Fibroblast of the conjunctiva (primary cell): ENCODE measurements around the gene YTHDC1.
"Not testable (repeated sequence)": the region's sequence is repeated elsewhere in the genome, so short reads cannot be mapped to it uniquely, and the experiment has no call there.

ENCODE experiments used
- DNase-seq: peaks from one replicate; pipeline ENCODE4 v3.0.0-alpha.2; 2010; ENCODE audit warnings: low read depth

Gene YTHDC1

GRCh38 chr4:68349649-68350360 is at the start of gene YTHDC1:
Gene YTHDC1, minus strand, starts transcription at chr4:68350090. Its CDS starts 337 bp downstream, at chr4:68349753.
- peak; percentile 85 for DNase-seq

DNA sequence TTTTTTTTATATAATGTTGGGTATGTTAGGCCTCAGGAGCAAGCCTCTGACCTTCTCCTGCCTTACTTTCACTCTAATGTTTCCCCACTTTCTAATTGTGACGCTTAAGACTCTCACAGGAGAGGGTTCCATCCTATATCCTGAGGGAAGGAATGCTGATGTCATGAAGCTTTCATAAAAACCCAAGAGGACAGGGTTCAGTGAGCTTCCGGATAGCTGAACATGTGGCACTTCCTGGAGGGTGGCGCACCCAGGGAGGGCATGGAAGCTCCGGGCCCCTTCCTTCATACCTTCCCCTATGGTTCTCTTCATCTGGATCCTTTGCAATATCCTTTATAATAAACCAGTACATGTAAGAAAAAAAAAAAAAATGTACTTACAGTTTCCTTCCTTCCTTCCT is 49.4 kb upstream of the YTHDC1 start:
- DNase-seq, result no peak

- no peak for DNase-seq
Observed at GRCh38 chr4:68396756-68397155, 46.9 kb upstream of the YTHDC1 start.

DNA sequence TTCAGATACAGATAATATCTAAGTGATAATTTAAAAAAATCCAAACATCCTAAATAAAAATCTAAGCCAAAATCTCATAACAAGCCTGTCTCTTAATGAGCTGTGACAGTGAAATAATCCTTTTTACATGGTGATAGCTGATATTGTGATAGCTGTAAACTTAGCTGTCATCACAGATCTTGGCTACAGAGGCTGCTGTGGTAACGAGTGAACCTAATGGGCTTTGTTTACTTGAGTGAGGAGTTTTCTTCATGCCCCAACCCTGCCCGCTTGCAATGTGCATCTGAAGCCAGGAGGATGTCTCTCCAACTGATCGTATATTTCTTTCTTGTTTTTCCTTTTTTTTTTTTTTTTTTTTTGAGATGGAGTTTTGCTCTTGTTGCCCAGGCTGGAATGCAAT is 41.5 kb upstream of the YTHDC1 start:
- no peak for DNase-seq

DNA sequence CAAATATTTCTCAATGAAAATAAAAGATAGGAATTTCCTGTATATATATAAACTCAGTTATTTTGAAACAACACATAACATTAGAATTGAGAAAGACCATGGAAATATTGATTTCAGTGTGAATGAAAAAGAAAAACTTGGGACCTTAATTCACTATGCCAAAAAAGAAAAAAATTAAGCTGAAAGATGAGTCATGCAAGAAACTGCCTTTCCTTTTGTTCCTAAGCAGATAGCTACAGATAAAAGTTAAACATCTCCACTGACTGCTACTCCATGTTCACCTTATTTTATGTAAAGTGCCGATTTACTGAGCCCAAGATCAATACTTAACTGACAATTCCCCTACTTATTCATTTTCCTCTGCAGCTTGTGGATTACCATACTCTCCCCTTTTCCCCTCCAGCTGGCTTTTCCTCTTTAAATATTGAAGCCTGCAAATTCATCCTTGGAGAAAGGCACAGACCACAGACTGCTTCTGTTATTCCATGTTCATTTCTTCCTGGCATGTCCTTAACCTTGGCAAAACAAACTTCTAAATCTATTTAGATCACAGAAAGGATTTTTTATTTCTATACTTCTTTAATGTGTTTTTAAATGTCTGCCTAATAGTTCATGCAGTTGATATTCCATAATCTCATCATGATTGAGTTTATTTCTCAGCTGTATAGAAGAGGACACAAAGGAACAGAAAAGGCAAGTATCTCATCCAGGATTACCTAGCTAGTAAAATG is 40.5 kb upstream of the YTHDC1 start:
- no peak for DNase-seq

- DNase-seq, result not testable (repeated sequence)
Observed at GRCh38 chr4:68389386-68389913, 39.6 kb upstream of the YTHDC1 start.

DNA sequence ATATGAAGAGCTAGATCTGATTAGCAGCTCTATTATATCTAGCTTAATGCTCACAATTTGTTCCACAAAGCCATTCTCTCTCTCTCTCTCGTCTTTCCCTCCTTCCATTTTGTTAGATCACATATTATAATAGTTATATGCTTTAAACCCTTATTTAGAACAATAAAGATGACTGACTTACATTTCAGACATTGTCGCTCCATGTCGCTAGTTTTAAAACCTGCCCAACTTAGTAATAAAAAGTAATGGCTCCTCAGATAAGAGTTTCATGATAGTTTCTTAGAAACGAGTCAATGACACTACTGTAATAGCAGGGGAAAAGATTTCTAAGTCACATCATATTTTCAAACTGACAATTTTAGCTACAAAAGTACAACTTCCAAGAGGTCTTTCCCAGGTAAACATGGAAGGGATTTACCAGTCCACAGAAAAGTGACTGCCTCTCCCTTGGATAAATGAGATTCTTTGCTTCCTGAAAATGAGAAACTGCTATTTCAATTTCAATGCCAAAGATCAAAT is 38.5 kb upstream of the YTHDC1 start:
- no peak for DNase-seq

- DNase-seq, result no peak
Observed at GRCh38 chr4:68385267-68385666, 35.4 kb upstream of the YTHDC1 start.

DNA sequence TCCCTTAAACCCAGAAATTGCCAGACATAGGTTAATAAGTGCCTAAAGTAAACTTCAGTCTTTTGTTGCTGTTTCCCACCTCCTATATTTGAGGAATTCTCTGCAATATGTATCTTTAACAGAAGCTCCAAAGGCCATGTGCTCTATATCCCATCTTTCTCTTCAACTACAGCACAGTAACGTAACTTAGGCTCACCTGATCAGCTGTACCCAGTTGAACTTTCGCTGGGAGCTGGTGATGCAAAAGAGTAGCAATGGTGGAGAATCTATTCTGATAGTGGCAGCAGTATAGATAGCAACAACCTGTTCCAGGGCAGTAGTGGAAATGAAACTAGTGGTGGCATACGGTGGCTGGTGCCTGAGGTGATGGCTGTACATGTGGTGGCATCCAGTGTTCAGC is 33.2 kb upstream of the YTHDC1 start:
- no peak for DNase-seq

DNA sequence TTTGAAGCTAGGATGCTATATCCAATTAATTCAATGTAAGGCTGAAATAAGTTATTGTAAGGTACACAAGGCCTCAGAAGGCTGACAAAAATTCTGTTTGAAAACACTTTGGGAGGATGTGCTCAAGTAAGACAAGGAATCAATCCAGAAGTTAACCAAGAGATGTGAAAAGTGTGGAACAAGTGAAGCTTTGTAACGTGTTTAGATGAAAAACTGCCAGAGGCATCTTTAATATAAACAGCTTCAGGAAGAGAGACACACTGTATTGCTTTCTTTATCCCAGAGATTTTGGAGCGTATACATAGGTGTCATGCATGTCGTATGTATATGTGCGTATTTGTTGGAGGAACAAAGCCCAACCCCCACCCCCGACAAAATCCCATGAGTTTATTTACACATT is 28.3 kb upstream of the YTHDC1 start:
- DNase-seq, result no peak

DNA sequence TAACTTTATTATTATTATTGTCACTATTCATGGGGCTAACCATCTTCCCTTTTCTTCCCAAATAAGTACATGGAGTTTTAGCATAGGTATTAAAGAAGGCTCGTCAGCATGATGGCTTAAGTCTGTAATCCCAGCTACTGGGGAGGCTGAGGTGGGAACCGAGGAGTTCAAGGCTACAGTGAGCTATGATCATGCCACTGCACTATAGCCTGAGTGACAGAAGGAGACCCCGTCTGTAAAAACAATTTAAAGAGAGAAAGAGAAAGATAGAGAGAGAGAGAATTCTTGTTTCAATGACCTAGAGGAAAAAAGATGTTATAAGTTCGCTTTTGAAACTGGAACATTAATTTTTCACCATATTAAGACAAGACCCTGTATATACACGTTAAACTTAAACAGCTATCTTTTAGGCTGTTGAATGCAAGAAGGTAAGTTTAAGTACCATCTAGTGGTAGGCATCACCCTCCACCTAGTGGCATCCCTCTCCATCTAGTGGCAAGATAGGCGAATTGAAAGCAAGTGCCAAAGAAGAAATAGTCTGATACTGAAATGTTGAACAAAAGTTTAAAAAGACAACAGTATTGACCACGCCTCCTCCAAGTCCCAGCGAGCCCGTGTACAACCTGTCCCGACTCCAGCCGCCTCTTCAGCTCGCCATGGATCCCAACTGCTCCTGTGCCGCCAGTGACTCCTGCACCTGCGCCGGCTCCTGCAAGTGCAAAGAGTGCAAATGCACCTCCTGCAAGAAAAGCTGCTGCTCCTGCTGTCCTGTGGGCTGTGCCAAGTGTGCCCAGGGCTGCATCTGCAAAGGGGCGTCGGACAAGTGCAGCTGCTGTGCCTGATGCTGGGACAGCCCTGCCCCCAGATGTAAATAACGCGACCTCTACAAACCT is 26.0 kb upstream of the YTHDC1 start:
- peak; percentile 47 for DNase-seq

DNA sequence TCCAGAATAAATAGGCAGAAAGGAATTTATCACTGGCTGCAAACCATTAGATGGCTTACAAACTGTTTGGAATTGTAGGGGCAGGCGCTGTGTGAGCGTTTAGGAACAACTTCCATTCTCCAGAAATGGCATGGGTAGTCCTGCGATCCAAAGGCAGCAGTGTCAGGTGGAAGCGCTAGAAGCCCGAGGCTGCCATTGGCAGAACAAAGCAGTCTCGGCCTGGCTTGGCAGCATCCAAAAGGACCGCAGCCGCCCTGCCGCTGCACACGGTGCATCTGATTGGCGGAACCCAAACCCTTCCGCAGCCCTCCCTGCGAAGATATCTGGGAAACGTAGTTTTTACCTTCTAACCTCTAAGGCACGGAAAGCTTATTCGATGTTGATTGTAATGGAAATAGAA is 23.6 kb upstream of the YTHDC1 start:
- DNase-seq, result peak; percentile 75

- no peak for DNase-seq
Observed at GRCh38 chr4:68372588-68372987, 22.7 kb upstream of the YTHDC1 start.

DNA sequence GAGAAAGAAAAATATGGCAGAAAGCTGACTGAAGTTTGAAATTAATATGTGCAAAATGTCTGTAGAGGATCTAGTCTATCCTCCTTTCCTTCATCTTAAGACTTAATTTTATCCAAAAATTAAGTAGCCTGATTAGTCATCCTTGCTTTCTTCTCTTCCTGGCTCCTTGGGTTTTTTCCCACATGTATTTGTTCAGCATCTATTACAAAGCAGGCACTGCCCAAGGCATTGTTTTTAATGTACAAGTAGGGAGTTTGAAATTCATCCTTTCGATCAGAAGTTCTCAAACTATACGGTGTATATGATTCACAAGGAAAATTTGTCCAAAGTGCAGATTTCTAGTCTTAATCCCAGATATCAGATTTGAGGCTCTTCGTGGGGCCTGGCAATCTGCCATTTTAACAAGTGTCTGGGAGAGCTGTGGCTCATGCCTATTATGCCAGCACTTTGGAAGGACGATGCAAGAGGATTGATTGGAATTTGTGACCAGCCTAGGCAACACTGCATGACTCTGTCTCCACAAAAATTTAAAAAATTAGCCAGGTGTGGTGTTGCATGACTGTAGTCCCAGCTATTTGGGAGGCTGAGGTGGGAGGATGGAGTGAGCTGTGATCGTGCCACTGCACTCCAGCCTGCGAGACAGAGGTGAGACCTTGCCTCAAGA is 19.4 kb upstream of the YTHDC1 start:
- DNase-seq, result no peak

DNA sequence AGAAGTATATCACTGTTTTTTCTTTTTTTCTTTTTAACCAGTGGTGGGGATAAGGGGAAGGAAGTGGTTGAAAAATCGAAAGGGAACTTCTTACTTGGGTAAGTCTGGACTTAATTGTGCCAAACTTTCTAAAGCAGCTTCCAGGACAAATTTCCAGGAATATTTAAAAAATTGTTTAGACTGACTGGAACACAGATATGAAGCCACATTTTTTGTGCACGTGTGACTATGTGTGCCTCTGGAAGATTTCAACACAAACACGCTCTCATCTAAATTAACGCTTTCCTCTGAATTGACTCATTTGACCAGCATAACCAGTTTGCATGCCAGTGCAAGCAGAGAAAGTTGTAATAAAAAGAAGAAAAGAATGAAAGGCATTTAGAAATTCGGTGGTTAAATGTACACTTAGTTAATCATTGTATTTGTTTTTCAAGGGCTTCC is 18.8 kb upstream of the YTHDC1 start:
- DNase-seq, result no peak

DNA sequence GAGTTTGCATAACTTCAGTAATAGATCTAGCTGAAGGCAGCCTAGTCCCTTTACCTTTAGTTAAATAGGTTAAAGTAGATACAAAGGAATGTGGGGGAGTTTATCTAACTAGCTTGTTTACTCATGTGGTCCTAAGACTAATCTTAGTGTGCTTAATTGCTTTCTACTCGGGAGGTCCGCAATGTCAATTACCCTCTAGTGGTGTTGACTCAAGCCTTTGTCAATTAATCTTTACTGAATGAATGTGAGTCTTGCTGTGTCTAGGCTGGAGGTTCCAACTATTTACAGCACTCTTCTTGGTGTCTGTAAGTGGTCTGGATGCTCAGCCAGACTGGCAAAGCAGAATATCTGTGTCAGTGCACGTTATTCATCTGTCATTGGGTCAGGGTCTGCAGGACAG is 17.9 kb upstream of the YTHDC1 start:
- no peak for DNase-seq

DNA sequence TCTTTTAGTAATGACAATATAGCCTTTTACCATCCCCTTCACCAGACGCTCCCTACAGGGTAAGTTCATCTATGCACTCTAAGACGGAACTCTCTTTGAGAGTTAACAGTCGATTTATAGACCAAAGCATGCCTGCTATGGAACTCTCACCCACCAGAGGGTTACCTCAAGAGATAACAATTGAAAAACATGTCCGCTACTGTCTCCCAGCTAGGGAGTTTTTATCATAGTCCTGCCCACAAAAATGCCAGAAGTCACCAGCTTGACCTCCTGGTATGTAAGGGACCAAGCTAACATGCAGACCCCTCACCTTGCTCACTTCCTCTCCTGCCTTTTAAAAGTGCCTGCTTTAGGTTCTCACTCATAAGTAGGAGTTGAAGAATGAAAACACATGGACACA is 16.7 kb upstream of the YTHDC1 start:
- no peak for DNase-seq

- no peak for DNase-seq
Observed at GRCh38 chr4:68365068-68365467, 15.2 kb upstream of the YTHDC1 start.

- no peak for DNase-seq
Observed at GRCh38 chr4:68361146-68361589, 11.3 kb upstream of the YTHDC1 start.

GRCh38 chr4:68360231-68360968 is 10.5 kb upstream of the YTHDC1 start:
- DNase-seq, result no peak

DNA sequence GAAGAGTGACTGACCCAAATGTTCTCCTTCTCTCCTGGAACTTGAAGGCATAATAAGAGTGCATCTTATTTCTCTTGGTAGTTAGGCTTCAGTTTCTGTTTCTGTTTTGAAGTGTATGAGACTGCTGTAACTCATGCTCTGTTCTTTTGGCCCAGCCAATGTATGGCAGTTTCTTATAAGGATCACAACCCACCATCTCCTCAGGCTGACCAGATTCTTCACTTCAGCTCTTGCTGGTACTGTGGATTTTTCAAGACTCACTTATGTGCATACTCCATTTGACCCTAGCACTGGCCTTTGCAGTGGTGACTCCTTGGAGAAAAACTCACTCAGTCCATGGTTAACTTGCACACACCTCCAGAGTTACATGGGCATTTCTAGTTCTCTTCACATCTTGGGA is 9.6 kb upstream of the YTHDC1 start:
- DNase-seq, result no peak
